OCI-LY3 (cell line): Measurements from ENCODE around the gene ANKRD44.

Experiments used
- H2AFZ ChIP-seq: fragments of 200-600, 300-600 bp; shearing (Covaris generic); 2 replicates; pipeline ENCODE4 v1.6.0; 2014; ENCODE audit warnings: antibody characterized with exemption, low read depth, low read length
- H3K27ac ChIP-seq: fragments of 200-600, 300-600 bp; sonication (generic); 2 replicates; pipeline ENCODE4 v1.5.1; 2014; ENCODE audit warnings: mild to moderate bottlenecking, low read length, moderate library complexity, mixed read lengths
- H3K27me3 ChIP-seq: fragments of 200-600, 300-600 bp; sonication (generic); 2 replicates; pipeline ENCODE4 v1.6.1; 2014; ENCODE audit warnings: low read depth, low read length, mixed read lengths
- H3K36me3 ChIP-seq: fragments of 200-600, 300-600 bp; sonication (generic); replicated peaks from 2 replicates; pipeline ENCODE3; 2014; ENCODE audit warnings: low read depth, low read length, mixed read lengths
- H3K4me1 ChIP-seq: fragments of 300-600, 200-600 bp; sonication (generic); 2 replicates; pipeline ENCODE4 v1.6.1; 2014; ENCODE audit warnings: low read length, mixed read lengths
- H3K4me2 ChIP-seq: fragments of 200-600, 300-600 bp; sonication (generic); 2 replicates; pipeline ENCODE4 v1.6.1; 2014; ENCODE audit warnings: low read length, mixed read lengths
- H3K4me3 ChIP-seq: fragments of 300-600, 200-600 bp; sonication (generic); 2 replicates; pipeline ENCODE4 v1.5.1; 2014; ENCODE audit warnings: antibody characterized with exemption, mild to moderate bottlenecking, low read length, moderate library complexity
- H3K79me2 ChIP-seq: fragments of 300-600, 200-600 bp; shearing (Covaris generic); 2 replicates; pipeline ENCODE4 v1.6.1; 2014; ENCODE audit warnings: mild to moderate bottlenecking, low read length, mixed read lengths
- H3K9ac ChIP-seq: fragments of 300-600, 200-600 bp; shearing (Covaris generic); 2 replicates; pipeline ENCODE4 v1.6.0; 2014; ENCODE audit warnings: mild to moderate bottlenecking, low read length, moderate library complexity
- H3K9me3 ChIP-seq: fragments of 200-600, 300-600 bp; shearing (Covaris generic); 2 replicates; pipeline ENCODE4 v1.6.1; 2014; ENCODE audit warnings: low read length, mixed read lengths; ENCODE audit not compliant: insufficient read depth
- H4K20me1 ChIP-seq: fragments of 200-600, 300-600 bp; sonication (generic); 2 replicates; pipeline ENCODE4 v1.6.1; 2016; ENCODE audit warnings: low read length, mixed read lengths; ENCODE audit not compliant: insufficient read depth
- CTCF ChIP-seq: fragments of 200-600, 300-600 bp; sonication (generic); IDR thresholded peaks from 2 replicates; pipeline ENCODE4 v1.5.1; 2014; ENCODE audit warnings: antibody characterized with exemption, low read length, low read depth
- EZH2phosphoT487 ChIP-seq: fragments of 200-600 bp; shearing (Covaris generic); IDR thresholded peaks from 2 replicates; pipeline ENCODE4 v1.6.1; 2018; ENCODE audit warnings: antibody characterized with exemption, mixed run types, low read depth

ANKRD44 gene

GRCh38 chr2:197136452-197136851 lies 174.1 kb downstream of the ANKRD44 start:
- no peaks in the 10 kb centered on the region for H3K79me2 ChIP-seq
- no peak overlapping the region for H3K4me2 ChIP-seq
- H3K4me3 ChIP-seq, result no peak overlapping the region
- no peaks in the 10 kb centered on the region for H4K20me1 ChIP-seq
- H3K4me1 ChIP-seq, result peaks cover 53% of the 10 kb centered on the region
- TF ChIP-seq CTCF, result no peak
- H3K27ac ChIP-seq, result no peak overlapping the region
- H3K36me3 ChIP-seq, result no peaks in the 10 kb centered on the region
- no peak overlapping the region for H2AFZ ChIP-seq
- H3K9me3 ChIP-seq, result no peaks in the 10 kb centered on the region
- H3K9ac ChIP-seq, result no peak overlapping the region
- no peaks in the 10 kb centered on the region for H3K27me3 ChIP-seq

GRCh38 chr2:197135806-197136205 lies 174.8 kb downstream of the ANKRD44 start:
- H4K20me1 ChIP-seq, result no peaks in the 10 kb centered on the region
- peaks cover 52% of the 10 kb centered on the region for H3K4me1 ChIP-seq
- TF ChIP-seq EZH2phosphoT487 (no peak), CTCF (no peak)
- no peaks in the 10 kb centered on the region for H3K79me2 ChIP-seq
- no peak overlapping the region for H3K4me2 ChIP-seq
- no peaks in the 10 kb centered on the region for H3K36me3 ChIP-seq
- no peaks in the 10 kb centered on the region for H3K27me3 ChIP-seq
- H2AFZ ChIP-seq, result no peak overlapping the region
- no peak overlapping the region for H3K27ac ChIP-seq
- H3K4me3 ChIP-seq, result no peak overlapping the region
- no peaks in the 10 kb centered on the region for H3K9me3 ChIP-seq
- H3K9ac ChIP-seq, result no peak overlapping the region

GRCh38 chr2:197134206-197134605 lies 176.4 kb downstream of the ANKRD44 start:
- Histone ChIP-seq H3K27ac (no peak overlapping the region), H3K4me2 (no peak overlapping the region), H4K20me1 (no peaks in the 10 kb centered on the region), H3K9ac (no peak overlapping the region), H3K36me3 (no peaks in the 10 kb centered on the region), H2AFZ (no peak overlapping the region), H3K4me3 (no peak overlapping the region), H3K27me3 (no peaks in the 10 kb centered on the region), H3K79me2 (no peaks in the 10 kb centered on the region), H3K9me3 (no peaks in the 10 kb centered on the region), H3K4me1 (peaks cover 61% of the 10 kb centered on the region)
- TF ChIP-seq CTCF (no peak), EZH2phosphoT487 (no peak)

- Histone ChIP-seq H3K4me2 (peak overlapping the region; percentile 56), H3K27ac (peak overlapping the region; percentile 86), H3K36me3 (no peaks in the 10 kb centered on the region), H2AFZ (no peak overlapping the region), H4K20me1 (no peaks in the 10 kb centered on the region), H3K79me2 (no peaks in the 10 kb centered on the region), H3K27me3 (no peaks in the 10 kb centered on the region), H3K9me3 (no peaks in the 10 kb centered on the region; the same call in 1 of the 2 replicates), H3K4me1 (peaks cover 34% of the 10 kb centered on the region), H3K9ac (peak overlapping the region; percentile 44), H3K4me3 (peak overlapping the region; percentile 61)
- TF ChIP-seq EZH2phosphoT487, result no peak
- no peak for TF ChIP-seq CTCF
These were observed 179.1 kb downstream of the ANKRD44 start for GRCh38 chr2:197131558-197131855.
